NOMO-1 treated with dmso at 0.1 percent for 144 hours (cell line): ENCODE results near the gene RGS9.
"Not testable (repeated sequence)": the region's sequence is repeated elsewhere in the genome, so short reads cannot be mapped to it uniquely, and the experiment has no call there.

Source experiments
- DNase-seq: peaks from one replicate; lab custom pipeline; 2025; ENCODE audit not compliant: unreplicated experiment; lab: John Stamatoyannopoulos, UW

Gene RGS9

DNA sequence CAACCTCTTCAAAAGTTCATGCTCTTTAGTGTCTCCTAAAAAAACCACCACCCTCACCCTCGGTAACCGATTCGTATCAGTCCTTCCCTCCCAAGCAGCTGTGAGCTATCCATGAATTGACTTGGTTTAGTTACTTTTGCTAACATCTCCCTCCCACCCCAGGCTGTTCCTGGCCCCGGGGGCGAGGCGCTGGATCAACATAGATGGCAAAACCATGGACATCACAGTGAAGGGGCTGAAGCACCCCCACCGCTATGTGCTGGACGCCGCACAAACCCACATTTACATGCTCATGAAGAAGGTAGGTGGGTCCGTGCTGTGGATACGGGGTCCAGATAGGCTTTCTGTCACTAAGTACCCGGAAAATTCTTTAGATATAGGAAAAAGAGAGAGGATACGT is 66.8 kb downstream of the RGS9 start:
- no peak for DNase-seq

DNA sequence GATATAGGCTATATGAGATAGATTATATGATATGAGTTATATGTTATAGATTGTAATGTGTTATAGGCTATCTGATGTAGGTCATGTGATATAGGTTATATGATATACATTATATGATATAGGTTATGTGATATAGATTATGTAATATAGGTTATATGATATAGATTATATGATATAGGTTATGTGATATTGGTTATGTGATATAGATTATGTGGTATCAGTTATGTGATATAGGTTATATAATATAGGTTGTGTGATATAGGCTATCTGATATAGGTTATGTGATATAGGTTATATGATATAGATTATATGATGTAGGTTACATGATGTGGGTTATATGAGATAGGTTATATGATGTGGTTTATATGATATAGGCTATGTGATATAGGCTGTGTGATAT is 68.5 kb downstream of the RGS9 start:
- DNase-seq, result no peak

DNA sequence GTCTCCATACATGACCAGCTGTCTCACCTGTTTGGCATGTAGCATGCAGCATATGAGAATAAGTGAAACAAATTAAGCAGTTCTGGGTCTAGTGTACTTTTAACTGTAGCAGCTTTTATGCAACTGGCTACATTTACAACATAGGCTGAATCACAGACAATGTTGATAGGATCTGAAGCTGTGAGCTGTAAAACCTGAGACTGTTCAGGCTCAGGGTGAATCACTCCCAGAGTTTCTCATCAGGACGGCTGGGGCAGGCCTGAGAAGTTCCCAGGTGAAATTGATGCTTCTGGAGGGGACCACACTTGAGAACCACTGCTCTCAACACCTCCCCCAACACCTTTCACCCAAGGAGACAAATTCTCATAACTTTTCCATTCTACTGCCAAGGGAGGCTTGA is 70.3 kb downstream of the RGS9 start:
- DNase-seq, result not testable (repeated sequence)

DNA sequence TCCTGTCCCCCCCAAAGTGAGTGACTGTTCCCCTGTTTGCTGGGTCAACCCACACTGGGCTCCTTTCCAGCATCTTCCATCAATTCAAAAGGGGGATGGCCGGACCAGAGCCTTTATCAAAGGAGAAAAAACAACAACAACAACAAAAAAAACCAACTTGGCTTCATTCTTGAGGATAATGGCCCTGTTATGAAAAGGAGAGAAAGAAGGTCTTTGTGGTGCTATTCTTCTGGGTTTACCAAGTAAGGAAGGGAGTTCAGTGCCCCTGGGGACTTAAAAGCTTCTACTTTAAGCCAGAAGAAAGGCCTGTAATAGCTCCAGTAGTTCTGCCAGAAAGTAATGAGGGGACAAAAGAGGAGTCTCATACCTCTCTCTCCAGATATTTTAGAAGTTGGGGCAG is 71.5 kb downstream of the RGS9 start:
- DNase-seq, result no peak

DNA sequence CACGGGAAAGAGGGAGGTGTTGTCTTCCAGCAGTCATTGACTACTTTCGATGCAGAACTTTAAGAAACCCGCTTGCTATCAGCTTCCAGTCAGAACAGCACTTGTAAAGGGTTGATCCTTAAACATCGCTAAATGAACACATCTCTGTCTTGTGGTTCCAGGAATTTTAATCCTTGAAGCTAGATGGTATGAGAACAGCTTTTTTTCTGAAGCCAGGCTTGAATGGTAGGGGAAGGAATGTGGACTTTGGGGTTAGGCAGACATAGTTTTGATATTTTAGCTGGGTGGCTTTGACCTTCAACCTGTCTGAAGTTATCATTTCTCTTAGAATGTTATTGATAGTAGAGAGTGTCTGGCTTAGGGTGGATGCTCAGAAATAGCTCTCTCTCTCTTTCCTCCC is 81.1 kb downstream of the RGS9 start:
- no peak for DNase-seq

DNA sequence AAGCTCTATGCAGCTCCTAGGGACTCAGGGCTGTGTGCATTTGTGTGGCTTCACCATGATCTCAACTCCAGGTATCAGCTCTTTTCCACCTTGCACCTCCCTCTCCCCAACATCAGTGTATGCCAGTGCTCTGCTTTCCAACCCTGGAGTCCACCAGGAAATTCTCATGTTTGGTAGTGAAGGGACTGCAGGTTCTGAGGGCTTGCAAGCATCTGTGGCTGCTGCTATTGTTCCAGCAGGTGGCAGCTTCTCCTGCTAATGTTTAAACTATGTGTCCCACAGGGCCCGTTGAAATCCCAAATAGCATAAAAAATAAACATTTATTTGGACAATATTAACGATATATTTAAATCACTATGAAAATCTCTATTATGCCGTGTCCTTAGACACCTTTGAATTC is 82.0 kb downstream of the RGS9 start:
- DNase-seq, result no peak

DNA sequence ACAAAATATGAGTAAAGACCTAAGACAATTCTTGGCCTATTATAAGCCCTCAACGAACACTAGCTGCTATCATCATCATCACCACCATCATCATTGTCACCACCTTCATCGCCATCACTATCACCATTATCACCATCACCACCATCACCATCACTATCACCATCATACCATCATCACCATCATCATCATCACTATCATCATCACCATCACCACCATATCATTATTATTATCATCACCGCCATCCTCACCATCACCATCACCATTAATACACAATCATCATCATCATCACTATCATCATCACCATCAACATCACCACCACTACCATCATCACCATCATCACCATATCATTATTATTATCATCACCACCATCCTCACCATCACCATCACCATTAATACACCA is 82.5 kb downstream of the RGS9 start:
- DNase-seq, result no peak

DNA sequence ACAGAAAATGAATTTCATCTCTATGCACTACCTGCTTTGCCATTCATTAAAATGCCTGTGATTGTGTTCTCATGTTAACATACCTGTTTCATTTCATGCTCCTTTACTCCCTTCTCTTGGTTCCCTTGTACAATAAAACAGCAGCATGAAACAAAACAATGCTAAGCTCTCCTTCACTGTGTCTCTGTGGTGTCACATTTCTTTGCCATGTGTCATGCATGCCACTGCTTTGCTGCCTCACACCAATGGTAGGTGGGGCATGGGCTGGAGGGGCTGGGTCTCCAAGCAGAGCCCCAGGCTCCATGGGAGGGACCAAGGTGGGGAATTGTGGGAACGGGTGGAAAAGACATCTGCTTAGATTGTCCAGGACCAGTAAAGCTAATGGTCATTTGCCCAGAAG is 83.6 kb downstream of the RGS9 start:
- no peak for DNase-seq

DNA sequence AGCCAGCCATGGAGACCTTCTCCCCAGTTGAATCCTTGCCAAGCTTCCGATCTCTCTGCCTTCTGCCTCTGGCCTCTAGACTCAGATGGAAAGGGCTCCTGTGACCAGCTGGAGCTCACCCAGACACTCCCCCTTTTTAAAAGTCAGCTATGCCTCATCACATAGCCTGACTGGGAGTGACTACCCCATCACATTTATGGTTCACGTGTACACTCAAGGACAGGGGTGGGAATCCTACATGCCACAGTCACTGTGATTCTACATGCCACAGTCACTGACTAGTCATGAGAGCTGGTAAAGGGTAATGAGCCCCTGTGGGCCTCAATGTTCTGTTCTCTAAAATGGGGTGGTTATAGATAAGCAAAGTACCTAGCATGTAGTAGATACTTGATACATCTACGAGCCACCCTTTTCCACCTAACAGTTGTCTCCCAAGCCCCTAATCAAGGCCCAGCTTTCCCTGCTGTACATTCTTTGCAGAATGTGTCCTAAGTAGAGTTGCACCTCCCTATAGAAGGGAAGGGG is 85.1 kb downstream of the RGS9 start:
- no peak for DNase-seq

DNA sequence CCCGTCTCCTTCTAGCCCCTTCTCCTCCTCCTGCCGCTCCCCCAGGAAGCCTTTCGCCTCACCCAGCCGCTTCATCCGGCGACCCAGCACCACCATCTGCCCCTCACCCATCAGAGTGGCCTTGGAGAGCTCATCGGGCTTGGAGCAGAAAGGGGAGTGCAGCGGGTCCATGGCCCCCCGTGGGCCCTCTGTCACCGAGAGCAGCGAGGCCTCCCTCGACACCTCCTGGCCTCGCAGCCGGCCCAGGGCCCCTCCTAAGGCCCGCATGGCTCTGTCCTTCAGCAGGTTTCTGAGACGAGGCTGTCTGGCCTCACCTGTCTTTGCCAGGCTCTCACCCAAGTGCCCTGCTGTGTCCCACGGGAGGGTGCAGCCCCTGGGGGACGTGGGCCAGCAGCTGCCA is 87.9 kb downstream of the RGS9 start:
- no peak for DNase-seq

DNA sequence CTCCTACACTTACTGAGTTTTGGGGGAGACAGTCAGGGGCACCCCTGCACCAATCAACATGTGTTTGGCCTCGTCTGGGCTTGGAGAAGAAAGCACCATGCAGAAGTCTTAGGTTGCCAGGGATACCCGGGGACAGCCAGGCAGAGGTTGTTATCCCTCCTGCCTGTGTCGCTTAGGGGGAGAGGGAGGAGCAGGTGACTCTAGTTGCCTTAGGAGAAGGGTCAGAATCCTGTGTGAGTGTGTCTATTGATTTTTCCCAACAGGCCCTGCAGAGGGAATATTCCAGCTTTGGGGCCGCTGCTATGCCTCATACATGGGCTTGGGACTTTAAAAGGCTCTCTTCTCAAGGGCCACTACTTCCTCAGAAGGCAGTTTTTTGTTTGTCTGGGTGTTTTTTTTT is 89.1 kb downstream of the RGS9 start:
- no peak for DNase-seq

DNA sequence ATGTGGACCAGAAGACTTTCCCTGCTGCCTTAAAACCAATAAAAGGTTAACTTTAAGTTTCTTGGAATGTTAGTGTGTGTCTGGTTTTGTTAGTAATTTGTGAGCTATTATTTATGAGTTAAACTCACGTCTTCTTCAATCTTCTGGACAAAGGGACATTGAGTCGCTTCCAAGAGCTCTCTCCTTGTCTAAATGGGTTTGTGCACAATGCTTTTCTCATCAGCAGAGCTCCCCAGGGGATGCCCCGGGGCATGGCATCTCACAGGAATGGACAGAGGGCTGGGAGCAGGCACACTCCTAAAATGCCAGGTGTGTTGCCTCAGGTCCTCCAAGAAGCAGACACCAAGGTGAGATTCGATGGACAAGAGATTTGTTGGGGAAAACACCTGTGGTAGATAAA is 90.5 kb downstream of the RGS9 start:
- DNase-seq, result no peak

DNA sequence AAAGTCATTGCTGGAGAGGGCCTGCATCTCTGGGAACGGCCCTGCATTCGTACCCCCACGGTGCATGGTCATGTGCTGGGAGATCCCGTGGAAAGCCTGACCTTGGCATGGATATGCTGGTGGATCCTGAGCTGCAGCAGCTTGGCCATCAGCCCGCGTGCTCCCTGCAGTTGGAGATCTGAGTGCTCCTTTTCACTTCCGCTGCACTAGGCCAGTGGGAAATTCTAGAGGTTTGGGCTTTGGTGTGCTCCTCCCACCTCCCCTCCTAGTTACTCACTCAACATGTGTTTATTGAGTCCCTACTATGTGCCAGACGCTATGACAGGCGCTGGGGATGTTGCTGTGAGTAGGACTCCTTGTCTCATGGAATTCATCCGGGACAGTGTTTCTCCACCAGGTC is 91.1 kb downstream of the RGS9 start:
- no peak for DNase-seq

DNA sequence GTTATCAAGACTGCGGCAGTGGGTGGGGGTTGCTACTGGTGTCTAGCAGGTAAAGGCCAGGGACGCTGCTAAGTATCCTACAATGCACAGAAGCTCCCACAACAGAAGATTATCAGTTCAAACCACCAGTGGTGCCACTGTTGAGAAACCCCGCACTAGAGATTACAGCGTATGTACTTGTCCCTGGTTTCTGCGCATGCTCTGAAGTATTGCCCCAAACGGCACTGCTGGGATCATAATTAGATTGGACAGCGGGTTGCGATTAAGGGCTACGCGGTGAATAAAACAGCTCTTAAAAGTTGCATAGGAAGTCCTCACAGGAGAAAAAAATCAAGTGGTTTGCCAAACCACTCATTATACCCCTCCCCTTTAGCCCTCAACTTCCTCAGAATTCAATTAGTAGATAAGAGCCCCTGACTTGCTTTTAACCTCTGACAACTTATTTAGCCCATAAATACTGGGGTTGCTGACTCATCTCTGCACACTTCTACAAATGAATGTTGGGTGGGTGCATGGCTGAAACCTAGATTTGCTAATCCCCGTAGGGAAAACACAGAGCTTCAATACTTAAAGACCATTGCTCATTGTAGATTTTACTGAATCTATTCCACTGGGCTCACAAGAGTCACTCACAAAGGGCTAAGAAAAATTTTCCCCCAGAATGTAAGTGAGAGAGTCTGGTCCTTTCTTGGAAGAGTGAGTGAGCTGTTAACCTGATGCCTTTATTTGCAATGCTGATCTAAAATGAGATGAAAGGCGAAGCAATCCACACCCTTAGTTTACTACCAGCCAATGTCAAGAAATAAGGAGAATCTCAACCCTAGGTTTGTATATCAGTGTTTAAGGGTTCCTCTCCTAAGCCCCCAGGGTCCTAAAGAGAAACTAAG is 91.8 kb downstream of the RGS9 start:
- peak; percentile 93 for DNase-seq

DNA sequence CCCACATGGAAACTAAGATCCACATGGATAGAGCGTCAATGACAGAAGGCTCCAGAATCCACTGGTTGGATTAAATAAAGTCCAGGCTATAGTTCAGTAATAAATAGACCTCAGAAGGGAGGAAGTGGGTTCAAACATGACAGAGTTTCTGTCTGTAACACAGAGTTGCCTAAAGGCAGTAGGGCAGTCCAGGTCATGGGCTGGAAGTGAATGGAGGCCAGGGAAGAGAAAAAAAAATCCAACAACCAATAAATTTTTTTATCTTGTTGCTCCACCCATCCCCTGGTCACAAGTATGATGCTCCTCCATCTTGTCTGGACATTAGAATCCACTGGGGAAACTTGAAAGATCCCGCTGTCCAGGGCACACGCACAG is 92.4 kb downstream of the RGS9 start:
- no peak for DNase-seq

DNA sequence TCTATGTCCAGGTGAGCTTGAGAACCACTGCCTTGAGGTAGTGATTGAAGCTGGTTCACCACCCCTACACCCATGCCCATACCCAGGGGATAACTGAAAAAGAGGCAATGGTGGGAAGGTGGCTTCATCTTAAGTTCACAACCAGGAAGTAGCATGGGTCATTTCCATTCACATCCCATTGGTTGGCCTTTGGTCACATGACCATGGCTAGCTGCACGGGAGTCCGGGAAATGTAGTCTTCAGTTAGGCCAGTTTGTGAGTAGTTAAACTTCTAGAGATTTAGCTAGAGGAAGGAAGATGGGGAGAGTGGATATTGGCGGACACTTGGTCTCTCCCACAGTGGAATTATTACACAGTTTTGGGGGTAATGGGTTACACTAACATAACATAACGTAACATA is 92.9 kb downstream of the RGS9 start:
- no peak for DNase-seq

DNA sequence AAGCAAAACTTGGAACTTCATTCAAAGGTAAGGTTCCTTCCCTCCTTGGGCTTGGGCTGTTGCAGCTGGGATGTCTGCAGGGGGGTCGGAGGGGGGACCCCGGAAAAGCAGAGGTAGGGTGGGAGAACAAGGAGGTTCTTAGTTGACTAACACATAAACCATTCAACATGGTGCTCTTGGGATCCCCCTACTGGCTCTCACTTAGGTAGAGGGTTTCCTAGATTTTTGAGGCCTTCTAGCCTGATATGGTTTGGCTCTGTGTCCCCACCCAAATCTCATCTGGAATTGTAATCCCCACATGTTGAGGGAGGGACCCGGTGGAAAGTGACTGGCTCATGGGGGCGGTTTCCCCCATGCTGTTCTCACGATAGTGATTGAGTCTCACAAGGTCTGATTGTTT is 93.9 kb downstream of the RGS9 start:
- no peak for DNase-seq

DNA sequence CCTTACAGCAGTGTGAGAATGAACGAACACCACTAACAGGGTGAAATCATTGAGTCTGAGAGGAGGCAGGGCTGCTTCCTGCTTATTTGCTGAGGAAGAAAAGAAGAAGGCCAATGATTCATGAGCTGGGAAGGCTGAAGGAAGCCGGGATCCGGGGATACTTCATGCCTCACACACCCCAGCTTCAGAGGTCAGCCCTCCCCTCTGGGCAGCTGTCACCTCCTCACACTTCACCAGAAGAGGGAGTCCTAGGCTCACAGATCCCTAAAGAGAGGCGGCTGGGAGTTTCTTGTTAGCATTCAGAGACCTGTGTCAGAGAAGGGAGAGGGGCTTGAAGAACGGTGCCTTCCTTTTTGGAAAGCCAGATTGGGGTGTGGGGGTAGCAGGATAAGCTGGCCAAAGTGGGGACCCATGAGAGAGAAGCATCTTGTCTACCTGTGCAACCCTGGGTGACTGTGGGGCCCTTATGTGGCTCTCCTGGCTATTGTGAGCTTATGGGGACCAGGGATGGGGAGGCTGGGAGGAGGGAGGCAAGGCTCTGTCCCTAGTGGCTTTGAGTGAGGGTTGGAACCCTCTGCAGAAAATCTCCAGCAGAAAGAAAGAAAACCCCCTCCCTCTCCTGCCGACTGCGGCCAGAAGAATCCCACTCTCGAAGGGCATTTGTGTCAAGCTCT is 94.6 kb downstream of the RGS9 start:
- peak; percentile 30 for DNase-seq

DNA sequence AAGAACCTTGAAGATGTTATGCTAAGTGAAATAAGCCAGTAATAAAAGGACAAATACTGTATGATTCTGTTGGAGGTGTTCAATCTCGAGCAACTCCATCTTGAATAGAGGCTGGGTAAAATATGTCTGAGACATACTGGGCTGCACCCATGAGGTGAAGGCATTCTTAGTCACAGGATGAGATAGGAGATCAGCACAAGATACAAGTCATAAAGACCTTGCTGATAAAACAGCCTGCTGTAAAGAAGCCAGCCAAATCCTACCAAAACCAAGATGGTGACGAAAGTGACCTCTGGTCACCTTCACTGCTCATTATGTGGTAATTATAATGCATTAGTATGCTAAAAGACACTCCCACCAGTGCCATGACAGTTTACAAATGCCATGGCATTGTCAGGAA is 98.1 kb downstream of the RGS9 start:
- no peak for DNase-seq

DNA sequence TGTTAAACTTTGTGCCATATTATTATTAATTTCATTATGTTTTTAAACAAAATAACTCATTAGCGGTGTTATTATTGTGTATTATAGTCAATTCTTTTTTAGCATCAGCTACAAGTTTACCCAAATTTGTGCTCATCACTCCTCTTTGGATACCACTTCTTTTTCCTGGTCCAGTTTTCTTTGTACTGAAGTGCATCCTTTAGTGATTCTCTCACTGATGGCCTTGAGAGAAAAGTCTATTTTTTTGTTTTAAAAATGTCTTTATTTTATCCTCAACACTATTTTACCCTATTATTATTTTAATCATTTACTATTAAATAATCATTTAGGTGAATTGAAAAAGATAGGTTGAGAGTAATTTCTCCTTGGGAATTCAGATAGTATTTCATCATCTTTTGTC is 99.2 kb downstream of the RGS9 start:
- DNase-seq, result no peak

DNA sequence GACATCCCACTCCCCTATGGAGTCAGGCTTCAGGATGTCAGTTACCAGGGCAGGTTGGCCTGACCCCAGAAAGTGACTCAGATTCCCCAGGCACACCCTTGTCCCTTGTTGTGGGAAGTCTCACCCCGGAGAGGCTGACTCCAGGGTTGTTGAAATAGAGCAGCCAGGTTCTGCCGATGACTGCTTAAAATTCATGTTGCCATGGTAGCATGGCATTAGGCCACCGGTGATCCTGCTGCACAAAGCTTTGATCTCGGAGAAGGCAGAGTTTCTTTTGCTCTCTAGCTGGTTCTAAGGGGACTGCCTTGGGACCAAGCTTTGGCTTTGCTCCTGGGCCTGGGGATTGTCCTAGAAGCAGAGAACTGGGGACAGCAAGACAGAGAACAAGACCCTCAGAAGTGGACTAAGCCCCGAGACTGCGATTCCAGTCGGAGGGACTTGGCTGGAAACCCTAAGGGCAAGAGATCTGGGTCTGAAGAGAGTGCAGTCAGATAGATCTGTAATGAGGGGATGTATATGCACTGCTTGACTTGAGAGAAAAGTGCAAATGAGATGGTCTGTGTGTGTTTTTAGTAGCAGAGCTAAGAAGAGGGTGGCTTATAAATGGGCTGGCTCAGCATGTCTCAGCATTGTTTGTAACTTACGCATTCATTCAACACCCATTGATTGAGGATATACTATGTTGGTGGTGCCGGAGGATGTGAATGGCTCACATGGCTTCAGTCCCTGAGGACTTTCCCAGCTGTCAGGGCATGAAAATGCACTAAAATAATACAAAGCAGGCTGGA is 106.9 kb downstream of the RGS9 start:
- no peak for DNase-seq

DNA sequence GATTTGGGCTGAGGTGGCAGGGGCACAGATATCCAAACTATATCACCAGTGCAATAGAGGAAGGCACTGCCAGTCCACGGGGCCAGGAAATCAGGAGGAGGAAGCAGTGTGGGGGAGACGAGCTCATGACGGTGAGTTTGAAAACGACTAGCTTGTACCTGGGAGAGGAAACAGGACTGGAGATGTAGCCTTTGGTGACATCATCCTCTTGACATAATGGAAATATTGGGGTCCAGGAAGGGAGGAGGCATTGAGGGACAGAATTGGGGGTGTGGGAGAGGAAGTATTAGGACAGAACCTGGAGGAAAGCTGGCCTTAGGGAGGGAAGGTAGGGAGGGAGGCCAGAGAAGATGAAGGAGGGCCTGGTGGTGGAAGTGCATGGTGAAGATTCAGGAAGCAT is 109.1 kb downstream of the RGS9 start:
- no peak for DNase-seq
